GM13976 (cell line): ENCODE data around the gene GGT7.

Experiments
- DNase-seq: peaks from one replicate; pipeline ENCODE4 v3.0.0; 2012; ENCODE audit warnings: low spot score
- in situ Hi-C: fragments of 300-500 bp; cut with MboI; formaldehyde crosslinking; loops from one replicate; pipeline ENCODE4 v1.12.0; 2022; ENCODE audit warnings: low sequenced_read_pairs, mixed read lengths, inconsistent platforms; ENCODE audit not compliant: unreplicated experiment
- TF ChIP-seq, protein P1 (sequence below): IDR thresholded peaks from 2 replicates; pipeline ENCODE4 v1.5.1; 2012; ENCODE audit warnings: borderline replicate concordance, mild to moderate bottlenecking; ENCODE audit not compliant: insufficient read depth; ENCODE audit errors: extremely low read depth, missing control alignments, control extremely low read depth

The GGT7 gene

DNA sequence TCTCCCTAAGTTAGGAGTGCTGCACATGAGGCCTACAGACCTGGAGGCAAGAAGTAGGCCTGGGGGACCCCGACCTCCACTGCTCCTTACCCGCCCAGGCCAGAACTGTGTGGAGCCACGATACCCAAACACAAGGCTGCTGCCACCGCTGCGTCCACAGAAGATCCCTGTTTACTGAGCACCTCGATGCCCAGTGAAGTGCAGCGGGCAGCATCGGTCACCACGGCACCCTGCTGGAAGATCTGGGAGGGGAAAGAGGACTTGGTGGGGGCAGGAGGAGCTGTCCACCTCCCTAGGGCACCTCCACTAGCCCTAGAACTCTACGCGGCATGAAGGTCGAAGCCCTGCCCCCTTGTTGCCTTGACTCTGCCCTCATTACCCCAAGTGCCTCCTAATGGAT is 9.9 kb downstream of the GGT7 start:
- in situ Hi-C loops: no loop called here
- TF ChIP-seq, protein P1, sequence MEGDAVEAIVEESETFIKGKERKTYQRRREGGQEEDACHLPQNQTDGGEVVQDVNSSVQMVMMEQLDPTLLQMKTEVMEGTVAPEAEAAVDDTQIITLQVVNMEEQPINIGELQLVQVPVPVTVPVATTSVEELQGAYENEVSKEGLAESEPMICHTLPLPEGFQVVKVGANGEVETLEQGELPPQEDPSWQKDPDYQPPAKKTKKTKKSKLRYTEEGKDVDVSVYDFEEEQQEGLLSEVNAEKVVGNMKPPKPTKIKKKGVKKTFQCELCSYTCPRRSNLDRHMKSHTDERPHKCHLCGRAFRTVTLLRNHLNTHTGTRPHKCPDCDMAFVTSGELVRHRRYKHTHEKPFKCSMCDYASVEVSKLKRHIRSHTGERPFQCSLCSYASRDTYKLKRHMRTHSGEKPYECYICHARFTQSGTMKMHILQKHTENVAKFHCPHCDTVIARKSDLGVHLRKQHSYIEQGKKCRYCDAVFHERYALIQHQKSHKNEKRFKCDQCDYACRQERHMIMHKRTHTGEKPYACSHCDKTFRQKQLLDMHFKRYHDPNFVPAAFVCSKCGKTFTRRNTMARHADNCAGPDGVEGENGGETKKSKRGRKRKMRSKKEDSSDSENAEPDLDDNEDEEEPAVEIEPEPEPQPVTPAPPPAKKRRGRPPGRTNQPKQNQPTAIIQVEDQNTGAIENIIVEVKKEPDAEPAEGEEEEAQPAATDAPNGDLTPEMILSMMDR: no peak
- no peak for DNase-seq

DNA sequence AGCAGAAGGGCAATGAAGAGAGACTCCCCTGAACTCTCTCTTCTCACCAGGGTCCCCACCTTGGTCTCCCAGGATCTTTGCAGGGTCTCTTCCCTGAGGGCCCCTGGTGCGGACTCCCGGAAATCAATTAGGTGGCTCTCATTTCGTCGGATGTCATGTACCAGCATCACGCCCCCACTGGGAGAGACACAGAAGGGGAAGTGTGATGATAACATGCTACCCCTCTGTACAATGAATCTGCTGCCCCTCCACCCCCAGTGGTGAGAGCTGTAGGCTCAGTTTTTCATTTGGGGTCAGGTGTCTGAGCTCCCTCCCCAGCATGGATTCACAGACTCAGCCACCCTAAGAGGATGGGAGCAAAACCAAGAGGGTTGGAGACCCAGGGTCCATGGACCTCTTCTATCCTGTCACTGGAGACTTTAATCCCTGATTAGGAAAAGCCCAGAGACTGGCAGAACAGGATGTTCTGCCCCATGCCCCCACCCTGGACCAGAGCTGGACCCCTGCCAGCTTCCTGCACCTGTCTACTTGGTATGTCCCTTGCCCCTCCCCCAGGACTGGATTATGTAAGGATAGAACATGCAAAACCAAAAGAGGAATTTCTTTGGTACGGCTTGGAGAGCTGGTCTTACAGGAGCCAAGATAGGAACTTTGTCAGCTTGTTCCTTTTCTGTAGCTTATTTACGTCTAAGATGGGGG is 11.1 kb downstream of the GGT7 start:
- DNase-seq: no peak
- in situ Hi-C loops: no loop called here
- TF ChIP-seq, protein P1: no peak

DNA sequence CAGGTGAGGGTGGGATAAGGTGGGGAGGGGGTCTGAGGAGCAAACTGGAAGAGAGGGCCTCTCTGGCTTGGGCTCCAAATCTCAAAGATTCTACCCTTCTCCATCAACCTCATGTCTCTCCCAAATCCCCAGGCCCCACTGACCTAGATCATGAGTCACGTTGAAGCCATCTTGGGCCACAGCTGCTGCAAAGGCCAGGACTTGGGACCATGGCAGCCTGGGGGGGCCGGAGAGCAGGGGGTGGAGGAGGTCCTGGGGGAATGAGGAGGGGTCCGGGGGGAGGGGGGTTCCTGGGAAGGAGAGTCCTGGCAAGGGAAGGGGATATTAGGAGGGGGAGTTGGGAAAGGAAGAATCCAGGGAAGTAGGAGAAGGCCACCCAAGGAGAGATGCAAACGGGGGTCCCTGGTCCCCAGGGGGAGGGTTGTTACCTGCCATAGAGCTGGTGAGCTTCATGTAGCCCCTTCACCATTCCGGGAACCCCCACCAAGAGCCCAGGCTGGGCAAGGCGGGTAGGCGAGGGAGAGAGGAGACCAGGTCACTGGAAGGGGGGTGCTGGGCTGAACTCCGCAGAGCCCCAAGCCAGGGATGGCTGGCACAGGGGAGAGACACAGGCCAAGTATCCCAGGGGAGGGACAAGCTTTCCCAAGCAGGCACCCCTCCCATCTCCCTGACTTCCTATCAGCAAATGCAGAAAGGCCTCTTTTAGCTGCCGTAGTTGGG is 12.7 kb downstream of the GGT7 start:
- TF ChIP-seq, protein P1: no peak
- in situ Hi-C loops: no loop called here

DNA sequence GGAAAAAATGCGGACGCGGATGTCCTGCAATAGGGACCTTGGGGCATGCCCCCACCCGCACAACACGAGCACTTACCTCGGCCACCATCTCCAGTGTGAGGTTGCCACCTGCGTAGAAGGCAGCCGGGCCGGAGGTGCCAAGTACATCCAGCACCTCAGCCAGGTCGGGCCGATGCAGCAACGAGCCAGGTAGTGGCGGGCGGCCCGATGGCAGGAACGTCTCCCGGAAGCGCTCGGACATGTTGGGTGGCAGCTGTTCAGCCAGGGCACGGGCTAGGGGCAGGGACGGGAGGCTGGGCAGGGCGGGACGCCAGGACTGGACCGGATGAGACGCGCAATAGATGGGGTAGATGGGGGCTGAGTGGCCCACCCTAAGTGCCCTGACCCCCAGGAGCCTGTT is 13.3 kb downstream of the GGT7 start:
- in situ Hi-C loops: no loop called here
- DNase-seq: no peak
- TF ChIP-seq, protein P1: no peak

More for the DNA sequence above, 12.7 kb downstream of the GGT7 start:
- DNase-seq: no peak

DNA sequence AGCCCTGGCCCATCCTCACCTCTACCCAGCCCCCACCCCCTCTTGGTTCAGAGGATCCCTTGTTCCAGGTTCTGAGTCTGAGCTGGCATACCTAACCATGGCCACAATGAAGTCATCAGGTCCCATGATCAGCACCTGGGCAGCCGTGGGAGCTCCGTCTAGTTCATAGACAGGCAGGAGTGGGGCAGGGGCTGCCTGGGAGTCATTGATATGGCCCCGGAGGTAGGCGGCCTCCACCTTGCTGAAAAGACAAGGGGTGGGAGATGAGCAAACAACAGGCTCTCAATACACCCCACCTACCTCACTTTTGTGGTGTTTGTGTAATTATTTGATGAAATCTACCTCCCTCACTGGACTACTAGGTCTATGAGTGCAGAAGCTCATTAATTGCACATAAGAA is 20.4 kb downstream of the GGT7 start:
- TF ChIP-seq, protein P1: no peak
- DNase-seq: no peak
- in situ Hi-C loops: no loop called here

DNA sequence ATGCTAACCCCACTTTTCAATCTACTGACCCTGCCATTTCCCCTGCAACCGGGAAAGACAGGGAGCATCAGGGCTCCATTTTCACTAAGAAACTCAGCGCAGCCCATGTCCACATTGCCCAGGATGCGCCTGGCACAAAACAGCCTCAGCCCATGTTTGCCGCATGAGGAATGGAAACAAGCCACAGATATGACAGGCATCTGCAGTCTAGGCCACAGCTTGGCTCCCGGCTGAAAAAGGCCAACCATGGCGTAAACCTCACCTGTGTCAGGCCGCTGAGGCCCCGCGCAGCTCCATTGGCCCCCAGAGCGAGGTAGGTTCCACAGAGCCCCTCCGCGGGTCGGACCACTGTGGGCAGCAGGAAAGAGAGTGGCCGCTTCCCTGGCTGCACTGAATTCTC is 21.7 kb downstream of the GGT7 start:
- in situ Hi-C loops: no loop called here
- DNase-seq: no peak
- TF ChIP-seq, protein P1: no peak
